ENCODE results near the gene GTF2I. TPM values are rescaled to one million over a fixed set of nuclear protein-coding genes. Genes with fewer than 3 reads are reported as not detected.
A peak's percentile ranks its signal among the peaks of the same experiment; 100 is the strongest.
"Not testable (repeated sequence)": the region's sequence is repeated elsewhere in the genome, so short reads cannot be mapped to it uniquely, and the experiment has no call there.

Gene GTF2I
- total RNA-seq, 1 experiment from 2014 or later = 135 TPM

DNA sequence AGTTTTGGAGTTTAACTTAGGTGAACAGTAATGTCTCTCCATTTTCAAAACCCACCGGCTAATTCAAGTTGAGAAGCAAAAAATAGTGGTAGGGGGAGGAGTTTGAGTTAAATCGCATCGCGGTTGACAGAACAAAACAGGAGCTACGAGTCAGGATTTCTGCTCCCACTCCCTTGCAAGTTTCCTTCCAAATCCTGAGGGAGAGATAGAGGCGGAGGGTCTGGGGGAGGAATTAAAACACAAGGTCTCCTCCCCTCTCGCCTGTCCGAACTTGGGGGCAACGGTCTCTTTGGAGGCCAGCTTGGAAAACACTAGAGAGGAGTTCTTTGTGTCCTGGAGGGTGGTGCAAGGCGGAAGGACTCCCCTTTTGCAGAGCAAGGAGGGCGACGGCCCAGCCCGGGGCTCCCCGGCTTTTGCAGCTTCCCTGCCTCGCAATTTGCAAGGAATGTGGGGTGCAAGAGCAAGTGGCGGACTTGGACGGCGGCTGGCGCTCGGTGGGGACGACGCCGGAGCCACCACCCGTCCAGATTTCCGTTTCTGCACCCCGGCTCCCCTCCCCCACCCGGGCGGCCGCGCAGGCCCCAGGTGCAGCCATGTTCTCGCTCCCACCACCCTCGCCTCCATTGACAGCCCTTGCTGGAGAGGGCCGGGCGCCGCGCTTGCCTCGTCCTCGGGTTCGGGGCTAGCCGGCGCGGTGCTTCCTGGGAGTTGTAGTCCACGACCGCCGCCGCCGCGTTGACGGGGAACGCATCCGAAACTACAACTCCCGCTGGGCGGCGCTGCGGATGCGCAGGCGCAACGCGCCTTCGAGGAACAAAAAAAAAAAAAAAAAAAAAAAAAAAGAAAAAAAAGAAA is 454 bp upstream of the GTF2I start:
- peak; percentile 99 for DNase-seq (ENCODE audit: low spot score)

DNA sequence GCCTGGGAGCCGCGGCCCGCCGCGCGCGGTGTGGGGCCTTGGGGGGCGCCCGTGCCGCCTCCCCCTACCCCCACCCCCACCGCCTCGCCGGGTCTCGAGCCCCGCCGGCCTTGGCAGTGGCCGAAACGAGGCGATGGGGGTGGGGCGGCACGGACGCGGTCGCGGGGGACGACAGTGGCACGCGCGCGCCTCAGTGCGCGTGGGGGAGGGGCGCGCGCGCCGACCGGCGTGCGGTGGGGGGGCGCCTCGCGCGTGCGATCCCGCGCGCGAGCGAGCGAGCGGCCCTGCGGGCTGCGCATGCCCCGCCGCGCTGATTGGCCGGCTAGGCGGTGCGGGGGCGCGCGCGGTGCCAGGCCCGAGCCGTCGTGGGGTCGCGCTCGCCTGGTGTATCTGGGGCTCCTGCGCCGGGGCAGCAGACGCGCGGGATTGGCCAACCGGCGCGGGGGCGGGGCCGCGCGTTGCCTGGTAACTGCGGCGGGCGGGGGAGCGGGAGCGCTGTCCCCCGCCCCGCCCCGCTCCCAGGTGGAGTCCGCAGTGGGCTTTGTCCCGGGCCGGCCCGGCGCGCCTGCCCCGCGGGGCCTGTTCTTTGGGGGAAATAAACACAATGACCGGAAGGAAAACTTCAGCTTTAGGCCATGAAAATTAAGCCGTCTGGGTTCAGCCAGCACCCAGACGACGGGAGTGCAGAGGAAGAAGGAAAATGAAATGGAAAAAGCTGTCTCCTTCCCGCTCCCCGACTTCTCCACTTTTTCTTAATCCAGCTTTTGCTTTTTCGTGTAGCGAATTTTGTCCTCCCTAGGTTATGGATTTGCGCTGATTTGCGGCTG is 873 bp downstream of the GTF2I start:
- DNase-seq (ENCODE audit: low spot score) = peak; percentile 95

DNA sequence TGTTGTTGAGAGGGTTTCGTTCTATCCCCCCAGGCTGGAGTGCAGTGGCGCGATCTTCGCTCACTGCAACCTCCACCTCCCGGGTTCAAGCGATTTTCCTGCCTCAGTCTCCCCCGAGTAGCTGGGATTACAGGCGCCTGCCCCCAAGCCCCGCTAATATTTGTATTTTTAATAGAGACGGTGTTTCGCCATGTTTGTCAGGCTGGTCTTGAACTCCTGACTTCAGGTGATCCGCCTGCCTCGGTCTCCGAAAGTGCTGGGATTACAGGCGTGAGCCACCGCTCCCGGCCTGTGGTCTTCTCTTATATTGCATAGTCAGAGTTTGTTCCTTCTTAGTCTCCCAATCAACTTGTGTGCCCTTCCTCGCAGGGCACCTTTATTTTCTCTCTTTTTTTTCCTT is 2.7 kb downstream of the GTF2I start:
- DNase-seq (ENCODE audit: low spot score) = not testable (repeated sequence)

DNA sequence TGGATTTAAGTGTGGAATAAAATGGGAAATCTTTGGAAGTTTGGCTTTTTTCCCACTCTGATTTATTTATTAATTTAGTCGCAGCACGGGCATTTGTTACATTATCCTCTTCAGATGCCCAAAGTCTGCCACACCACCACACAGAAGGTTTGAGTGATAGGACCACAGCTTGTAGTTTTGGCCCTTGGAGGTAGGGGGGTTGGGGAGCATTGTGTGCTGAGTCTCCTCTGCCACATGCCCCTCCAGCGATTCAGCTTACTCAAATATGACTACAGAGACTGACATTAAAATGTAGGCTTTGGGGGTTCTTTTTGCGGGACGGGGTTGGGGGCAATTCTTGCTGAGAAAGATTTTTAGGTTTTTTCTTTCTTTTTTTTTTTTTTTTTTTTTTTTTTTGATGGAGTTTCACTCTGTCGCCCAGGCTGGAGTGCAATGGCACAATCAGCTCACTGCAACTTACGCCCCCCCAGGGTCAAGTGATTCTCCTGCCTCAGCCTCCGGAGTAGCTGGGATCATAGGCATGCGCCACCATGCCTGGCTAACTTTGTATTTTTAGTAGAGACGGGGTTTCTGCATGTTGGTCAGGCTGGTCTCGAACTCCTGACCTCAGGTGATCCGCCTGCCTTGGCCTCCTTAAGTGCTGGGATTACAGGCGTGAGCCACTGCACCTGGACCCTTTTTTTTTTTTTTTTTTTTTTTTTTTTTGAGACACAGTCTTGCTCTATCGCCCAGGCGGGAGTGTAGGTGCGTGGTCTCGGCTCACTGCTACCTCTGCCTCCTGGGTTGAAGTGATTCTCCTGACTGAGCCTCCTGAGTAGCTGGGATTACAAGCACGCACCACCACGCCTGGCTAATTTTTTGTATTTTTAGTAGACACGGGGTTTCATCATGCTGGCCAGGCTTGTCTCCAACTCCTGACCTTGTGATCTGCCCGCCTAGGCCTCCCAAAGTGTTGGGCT is 4.6 kb downstream of the GTF2I start:
- DNase-seq (ENCODE audit: low spot score) = not testable (repeated sequence)

DNA sequence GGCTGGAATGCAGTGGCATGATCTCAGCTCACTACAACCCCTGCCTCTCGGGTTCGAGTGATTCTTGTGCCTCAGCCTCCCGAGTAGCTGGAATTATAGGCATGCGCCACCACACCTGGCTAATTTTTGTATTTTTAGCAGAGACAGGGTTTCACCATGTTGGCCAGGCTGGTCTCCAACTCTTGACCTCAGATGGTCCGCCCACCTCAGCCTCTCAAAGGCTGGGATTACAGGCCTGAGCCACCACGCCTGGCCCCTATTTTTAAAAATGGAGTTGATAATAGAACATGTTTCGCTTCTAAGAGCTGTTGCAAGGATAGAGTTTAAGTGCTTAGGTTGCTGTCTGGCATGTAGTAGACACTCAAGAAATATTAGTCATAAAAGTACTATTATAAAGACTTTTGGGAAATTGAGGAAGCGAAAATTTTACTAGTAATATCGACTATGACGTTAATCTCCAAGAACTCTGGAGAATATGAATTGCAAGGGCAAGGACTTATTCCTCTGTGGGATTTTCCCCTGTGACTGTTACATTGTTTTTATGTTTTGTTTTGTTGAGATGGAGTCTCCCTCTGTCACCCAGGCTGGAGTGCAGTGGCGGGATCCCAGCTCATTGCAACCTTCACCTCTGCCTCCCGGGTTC is 7.9 kb downstream of the GTF2I start:
- no peak for DNase-seq (ENCODE audit: low spot score)

DNA sequence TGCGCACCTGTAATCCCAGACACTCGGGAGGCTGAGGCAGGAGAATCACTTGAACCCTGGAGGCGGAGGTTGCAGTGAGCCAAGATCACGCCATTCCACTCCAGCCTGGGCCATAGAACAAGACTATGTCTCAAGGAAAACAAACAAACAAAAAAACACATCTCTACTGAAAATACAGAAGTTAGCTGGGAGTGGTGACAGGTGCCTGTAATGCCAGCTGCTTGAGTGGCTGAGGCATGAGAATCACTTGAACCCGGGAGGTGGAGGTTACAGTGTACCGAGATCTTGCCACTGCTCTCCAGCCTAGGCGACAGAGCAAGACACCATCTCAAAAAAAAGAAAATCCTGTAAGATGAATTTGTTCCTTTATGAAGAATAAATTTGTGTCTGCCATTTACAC is 9.5 kb downstream of the GTF2I start:
- DNase-seq (ENCODE audit: low spot score) = not testable (repeated sequence)

DNA sequence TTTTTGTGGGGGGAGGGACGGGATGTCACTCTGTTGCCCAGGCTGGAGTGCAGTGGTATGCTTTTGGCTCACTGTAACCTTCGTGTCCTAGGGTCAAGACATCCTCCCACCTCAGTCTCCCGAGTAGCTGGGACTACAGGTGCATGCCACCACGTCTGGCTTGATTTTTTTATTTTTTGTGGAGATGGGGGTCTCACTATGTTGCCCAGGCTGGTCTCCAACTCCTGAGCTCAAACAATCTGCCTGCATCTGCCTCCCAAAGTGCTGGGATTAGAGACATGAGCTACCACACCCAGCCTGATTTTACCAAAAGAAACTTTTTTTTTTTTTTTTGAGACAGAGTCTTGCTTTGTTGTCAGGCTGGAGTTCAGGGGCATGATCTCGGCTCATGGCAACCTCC is 10.0 kb downstream of the GTF2I start:
- not testable (repeated sequence) for DNase-seq (ENCODE audit: low spot score)

DNA sequence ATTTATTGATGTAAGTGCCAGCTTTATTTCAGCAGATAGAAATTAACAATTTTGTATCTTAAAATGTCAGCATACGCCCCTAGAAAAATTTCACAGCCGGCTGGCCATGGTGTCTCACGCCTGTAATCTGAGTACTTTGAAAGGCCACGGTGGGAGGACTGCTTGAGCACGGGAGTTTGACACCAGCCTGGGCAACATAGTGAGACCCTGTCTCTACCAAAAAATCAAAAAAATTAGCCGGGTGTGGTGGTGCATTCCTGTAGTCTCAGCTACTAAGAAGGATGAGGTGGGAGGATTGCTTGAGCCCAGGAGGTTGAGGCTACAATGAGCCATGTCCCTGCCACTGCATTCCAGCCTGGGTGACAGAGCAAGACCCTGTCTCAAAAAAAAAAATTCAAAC is 14.1 kb downstream of the GTF2I start:
- DNase-seq (ENCODE audit: low spot score) = no peak

DNA sequence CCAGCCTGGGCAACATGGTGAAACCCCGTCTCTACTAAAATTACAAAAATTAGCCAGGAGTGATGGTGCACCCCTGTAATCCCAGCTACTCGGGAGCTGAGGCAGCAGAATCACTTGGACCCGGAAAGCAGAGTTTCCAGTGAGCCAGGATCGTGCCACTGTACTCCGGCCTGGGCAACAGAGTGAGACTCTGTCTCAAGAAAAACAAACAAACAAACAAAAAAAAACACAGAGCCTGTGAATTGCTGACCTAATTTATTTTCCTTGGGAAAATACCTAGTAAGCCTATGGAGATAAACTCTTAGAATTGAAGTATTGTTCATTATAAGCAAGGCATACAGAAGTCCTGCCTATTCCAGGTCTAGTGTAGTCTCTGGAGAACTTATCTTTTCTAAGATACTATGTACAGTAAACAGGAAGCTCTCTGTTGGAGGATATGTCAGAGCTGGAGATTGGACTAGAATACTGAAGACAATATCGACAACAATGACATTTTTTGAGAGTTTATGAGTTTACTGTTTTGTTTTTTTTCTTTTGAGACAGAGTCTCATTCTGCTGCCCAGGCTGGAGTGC is 14.9 kb downstream of the GTF2I start:
- no peak for DNase-seq (ENCODE audit: low spot score)

DNA sequence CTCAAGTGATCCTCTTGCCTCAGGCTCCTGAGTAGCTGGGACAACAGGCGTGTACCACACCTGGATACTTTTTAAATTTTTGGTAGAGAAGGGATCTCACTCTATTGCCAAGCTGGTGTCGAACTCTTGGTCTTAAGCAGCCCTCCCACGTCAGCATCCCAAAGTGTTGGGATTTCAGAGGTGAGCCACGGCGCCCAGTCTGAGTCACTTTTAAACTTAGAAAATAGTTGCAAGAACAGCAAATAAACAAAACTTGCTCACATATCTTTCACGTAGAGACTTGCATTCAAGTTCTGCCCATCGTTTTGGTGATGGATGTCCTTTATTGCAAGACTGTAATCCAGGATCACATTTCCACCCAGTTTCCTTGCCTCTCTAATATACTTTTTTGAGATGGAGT is 16.6 kb downstream of the GTF2I start:
- no peak for DNase-seq (ENCODE audit: low spot score)

DNA sequence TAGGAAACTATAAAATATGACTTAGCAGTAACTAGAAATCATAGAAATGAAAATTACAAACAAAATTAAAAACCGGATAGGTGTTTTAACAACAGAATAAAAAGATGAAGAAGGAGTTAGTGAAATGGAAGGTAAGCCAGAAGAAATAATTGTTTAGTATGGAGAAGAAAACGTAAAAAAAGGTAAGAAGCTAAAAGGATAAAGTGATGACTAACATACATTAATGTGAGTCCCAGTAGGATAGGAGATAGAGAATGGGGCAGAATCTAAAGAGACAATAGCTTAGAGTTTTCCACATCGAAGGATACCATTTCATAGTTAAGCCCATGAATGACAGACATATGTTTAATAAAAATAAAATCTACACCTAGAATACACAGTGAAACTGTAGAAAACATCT is 25.3 kb downstream of the GTF2I start:
- DNase-seq (ENCODE audit: low spot score) = no peak

DNA sequence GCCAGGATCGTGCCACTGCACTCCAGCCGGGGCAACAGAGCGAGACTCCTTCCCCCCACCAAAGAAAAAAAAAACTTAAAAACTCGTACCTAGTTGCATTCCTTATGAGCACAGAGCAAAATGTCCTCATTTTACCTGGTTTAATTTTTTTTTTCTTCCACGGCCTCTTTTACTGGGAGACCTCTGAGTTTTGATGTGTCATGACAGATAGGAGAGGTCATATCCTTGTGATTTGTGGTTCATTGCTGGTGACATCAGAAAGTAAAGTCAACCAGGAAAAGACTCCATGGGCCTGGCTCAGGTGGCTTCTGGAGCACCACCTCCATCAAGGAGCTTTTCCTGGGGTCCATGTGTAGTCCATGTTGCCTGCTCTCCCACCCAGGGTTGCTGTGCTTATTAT is 26.3 kb downstream of the GTF2I start:
- no peak for DNase-seq (ENCODE audit: low spot score)

DNA sequence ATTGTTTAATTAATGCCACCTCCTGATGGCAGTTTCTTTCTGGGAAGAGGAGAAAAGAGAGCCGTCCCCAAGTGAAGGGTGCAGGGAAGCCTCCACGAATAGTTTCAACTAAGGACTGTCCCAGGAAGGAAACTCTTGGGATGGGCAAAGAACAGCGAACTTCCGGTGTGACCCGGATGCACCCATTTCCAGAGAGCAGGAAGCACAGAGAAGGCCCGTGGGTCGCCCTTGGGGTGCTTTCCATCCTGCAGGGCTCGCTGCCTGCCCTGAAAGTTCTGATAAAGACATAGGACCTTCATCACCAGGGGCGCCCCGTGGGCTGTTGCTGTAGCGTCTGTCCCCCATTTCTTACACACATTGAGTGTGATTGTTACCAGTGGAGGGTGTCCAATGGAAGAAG is 27.0 kb downstream of the GTF2I start:
- no peak for DNase-seq (ENCODE audit: low spot score)

DNA sequence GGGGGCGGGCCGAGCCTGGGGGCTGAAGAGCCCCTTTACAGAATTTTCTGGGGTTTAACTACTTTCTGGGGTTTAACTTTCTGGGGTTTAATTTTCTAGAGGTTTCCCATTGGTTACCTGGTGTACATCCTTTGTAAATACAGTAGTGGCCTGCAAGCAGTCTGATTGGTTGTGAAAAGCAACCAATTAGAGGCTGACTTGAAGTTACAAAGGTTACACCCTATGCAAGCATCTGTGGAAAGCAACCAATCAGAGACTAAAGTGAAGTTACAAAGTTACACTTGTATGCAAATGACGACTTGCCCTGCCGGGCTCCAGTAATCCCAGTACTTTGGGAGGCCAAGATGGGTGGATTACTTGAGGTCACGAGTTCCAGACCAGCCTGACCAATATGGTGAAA is 27.4 kb downstream of the GTF2I start:
- no peak for DNase-seq (ENCODE audit: low spot score)

DNA sequence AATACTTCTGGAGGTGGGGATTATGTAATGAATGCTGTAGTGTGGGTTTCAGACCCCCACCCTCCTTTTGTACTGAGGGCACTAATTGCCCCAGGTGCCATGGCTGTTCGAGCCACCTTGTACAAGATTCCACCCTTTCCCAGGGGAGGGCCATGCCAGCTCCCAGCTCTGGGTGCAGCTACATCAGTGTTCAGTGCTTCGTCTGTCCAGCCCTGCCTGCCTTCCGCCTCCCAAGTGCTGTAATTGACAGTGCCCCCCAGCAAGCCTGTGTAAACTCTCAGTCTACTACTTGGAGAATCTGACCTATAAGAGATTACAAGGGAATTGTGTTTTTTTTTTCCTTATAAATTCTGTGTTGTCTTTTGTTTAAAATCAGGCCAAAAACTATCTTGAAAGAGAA is 33.0 kb downstream of the GTF2I start:
- no peak for DNase-seq (ENCODE audit: low spot score)

DNA sequence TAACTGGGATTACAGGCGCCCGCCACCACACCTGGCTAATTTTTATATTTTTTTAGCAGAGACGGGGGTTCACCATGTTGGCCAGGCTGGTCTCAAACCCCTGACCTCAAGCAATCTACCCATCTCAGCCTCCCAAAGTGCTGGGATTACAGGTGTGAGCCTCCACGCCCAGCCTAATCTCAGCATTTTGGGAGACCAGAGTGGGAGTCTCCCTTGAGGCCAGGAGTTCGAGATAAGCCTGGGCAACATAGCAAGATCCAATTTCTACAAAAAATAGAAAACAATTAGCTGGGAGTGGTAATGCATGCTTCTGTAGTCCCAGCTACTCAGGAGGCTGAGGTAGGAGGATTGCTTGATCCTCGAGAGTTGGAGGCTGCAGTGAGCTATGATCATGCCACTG is 46.9 kb downstream of the GTF2I start:
- DNase-seq (ENCODE audit: low spot score) = not testable (repeated sequence)

DNA sequence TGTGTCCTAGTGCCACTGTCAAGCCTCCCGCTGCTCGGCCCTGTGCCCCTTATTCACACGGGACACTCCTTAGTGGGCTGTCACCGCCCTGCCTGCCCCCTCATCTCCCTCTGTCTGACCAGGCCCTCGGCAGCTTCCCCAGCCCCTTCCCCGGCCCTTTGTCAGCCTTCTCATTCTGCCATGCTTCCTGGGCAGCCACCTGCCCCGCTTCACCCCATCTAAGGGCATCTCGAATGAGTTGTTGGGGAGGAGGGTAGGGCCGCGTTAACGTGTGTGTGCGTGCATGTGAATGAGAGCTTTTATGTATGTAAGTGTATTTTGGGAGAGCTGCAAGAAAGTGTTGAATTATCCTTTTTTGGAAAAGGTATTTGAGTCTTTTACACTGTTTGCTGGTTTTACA is 49.7 kb downstream of the GTF2I start:
- no peak for DNase-seq (ENCODE audit: low spot score)

DNA sequence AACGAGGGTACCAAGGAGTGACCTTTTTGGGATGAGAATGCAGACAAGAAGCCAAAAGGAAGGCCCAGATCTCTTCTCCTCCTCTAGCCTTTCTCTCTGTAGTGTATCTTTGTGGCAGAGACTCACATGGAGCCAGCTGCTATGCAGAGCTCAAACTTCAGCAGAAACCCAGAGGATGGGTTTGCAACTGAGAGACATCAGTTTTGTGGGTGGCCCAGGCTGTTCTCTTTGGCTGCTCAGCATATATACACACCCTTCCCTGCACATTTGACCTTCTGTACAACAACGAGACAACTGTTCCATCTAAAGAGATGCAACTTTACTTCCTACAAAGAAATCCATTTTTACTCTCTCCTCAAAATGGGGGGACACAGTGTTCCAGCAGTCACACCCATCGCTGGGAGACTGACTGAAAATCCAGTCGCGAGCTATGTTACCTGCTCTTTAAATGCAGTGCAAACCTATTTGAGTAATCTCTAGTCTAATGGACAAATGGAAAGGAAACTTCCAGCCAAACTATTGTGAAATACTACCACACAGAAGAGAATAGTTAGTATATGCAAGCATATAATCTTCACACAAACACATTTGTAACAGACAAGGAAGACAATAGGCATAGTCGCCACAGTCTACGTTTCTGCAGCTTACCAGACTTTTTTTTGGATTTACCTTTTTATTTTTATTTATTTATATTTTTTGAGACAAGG is 51.2 kb downstream of the GTF2I start:
- no peak for DNase-seq (ENCODE audit: low spot score)

DNA sequence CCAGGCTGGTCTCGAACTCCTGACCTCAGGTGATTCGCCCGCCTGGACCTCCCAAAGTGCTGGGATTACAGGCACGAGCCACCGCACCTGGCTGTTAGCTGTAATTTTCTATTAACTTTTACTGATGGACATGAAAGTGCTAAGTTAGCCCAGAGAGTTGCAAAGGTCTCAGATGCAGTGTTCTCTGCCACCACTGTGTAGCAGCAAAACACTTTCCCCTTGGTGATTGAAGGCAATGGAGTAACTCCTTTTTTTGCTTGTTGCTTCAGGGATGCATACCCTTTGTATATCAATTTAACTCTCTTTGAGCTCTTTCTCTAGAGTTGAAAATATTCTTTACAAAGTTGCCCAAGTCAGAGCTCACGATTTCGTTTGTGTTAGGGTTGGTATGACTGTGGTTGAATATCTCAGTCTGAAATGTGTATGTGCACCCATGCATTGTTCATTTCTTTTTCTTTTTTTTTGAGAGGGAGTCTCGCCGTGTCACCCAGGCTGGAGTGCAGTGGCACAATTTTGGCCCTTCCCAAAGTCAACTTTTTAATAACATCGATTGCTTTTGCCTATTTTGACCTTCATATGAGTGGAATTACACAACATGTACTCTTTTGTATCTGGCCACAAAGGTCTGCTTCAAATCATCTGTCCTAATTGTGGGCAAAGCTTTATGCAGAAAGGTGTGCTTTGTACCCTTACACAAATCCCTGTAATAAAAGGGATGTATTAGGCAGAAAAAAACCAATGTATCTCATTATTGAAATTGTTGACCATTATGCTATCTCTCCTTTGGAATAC is 52.6 kb downstream of the GTF2I start:
- DNase-seq (ENCODE audit: low spot score) = peak; percentile 27

DNA sequence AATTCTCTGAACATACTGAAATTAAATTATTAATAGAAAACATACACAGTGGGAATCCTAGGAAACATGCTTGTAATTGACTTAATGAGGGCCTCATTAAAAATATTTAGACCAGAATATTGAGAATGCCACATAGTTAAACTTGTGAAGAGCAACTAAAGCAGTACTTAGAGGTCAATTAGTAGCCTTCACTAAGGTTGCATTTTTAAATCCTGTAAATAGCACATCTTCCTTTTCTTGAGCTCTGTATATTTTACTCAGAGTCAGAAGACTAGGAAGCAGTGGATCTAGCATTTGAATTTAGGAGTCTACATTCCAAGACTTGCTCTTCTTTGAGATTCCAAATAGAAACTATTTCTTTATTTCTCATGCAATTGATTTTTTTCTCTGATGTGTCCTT is 56.0 kb downstream of the GTF2I start:
- DNase-seq (ENCODE audit: low spot score) = no peak

All from H4 (cell line).